HL-60 (cell line): Measurements from ENCODE around the gene PAMR1.

ENCODE experiments used
- DNase-seq, 2 experiments: peaks; one replicate each; pipeline ENCODE4 v3.0.0-alpha.2; 2010 to 2020; ENCODE audit warnings: low read depth in 1 of 2, low spot score in 1 of 2
- H3K27ac ChIP-seq: fragments of 250-450 bp; sonication (Bioruptor Pico); replicated peaks from 2 replicates; pipeline ENCODE4 v1.5.1; 2020; ENCODE audit warnings: mild to moderate bottlenecking, moderate library complexity
- H3K27me3 ChIP-seq: fragments of 250-450 bp; sonication (Bioruptor Pico); 2 replicates; pipeline ENCODE4 v1.5.1; 2021; ENCODE audit warnings: mild to moderate bottlenecking, moderate library complexity; ENCODE audit not compliant: insufficient read depth, poor library complexity, severe bottlenecking
- H3K4me3 ChIP-seq: replicated peaks from 2 replicates; pipeline ENCODE4 v1.5.1; 2011; ENCODE audit warnings: mild to moderate bottlenecking, control low read depth, low read length; ENCODE audit not compliant: insufficient read depth
- CTCF ChIP-seq: IDR thresholded peaks from one replicate; pipeline ENCODE4 v1.5.1; 2011; ENCODE audit warnings: low read length, control low read depth, inconsistent platforms; ENCODE audit not compliant: insufficient read depth
- GABPA ChIP-seq: IDR thresholded peaks from 2 replicates; pipeline ENCODE4 v1.6.1; 2012; ENCODE audit warnings: low read depth
- POLR2AphosphoS5 ChIP-seq: IDR thresholded peaks from 2 replicates; pipeline ENCODE4 v1.6.1; 2012; ENCODE audit warnings: low read depth
- REST ChIP-seq: IDR thresholded peaks from 2 replicates; pipeline ENCODE4 v1.6.1; 2012; ENCODE audit warnings: low read depth; ENCODE audit not compliant: insufficient replicate concordance
- SPI1 ChIP-seq: IDR thresholded peaks from 2 replicates; pipeline ENCODE4 v1.6.1; 2012; ENCODE audit warnings: low read depth, mild to moderate bottlenecking, borderline replicate concordance

PAMR1 gene

GRCh38 chr11:35486934-35487333, 38.5 kb downstream of the PAMR1 start:
- Histone ChIP-seq H3K27me3 (peaks cover 9% of the 10 kb centered on the region), H3K4me3 (no peak overlapping the region), H3K27ac (no peak overlapping the region)
- DNase-seq: no peak
- TF ChIP-seq SPI1: no peak
- TF ChIP-seq CTCF: no peak
- TF ChIP-seq POLR2AphosphoS5: no peak
- no peak for TF ChIP-seq GABPA
- TF ChIP-seq REST: no peak

- no peak for DNase-seq
- TF ChIP-seq CTCF (no peak), GABPA (no peak), REST (no peak), SPI1 (no peak), POLR2AphosphoS5 (no peak)
- no peak overlapping the region for H3K4me3 ChIP-seq
- no peak overlapping the region for H3K27ac ChIP-seq
- peaks cover 9% of the 10 kb centered on the region for H3K27me3 ChIP-seq
These were observed 39.0 kb downstream of the PAMR1 start for GRCh38 chr11:35486446-35486845.

GRCh38 chr11:35485656-35486322, 39.6 kb downstream of the PAMR1 start:
- DNase-seq: peak; percentile 49 to 65
- H3K27me3 ChIP-seq: peaks cover 8% of the 10 kb centered on the region
- no peak overlapping the region for H3K27ac ChIP-seq
- H3K4me3 ChIP-seq: no peak overlapping the region
- no peak for TF ChIP-seq SPI1
- no peak for TF ChIP-seq POLR2AphosphoS5
- peak; percentile 74 for TF ChIP-seq CTCF

GRCh38 chr11:35484435-35484834, 41.0 kb downstream of the PAMR1 start:
- H3K27me3 ChIP-seq: peaks cover 6% of the 10 kb centered on the region
- H3K27ac ChIP-seq: no peak overlapping the region
- TF ChIP-seq GABPA: no peak
- TF ChIP-seq REST: no peak
- TF ChIP-seq CTCF: no peak
- TF ChIP-seq SPI1: no peak
- no peak for TF ChIP-seq POLR2AphosphoS5
- no peak overlapping the region for H3K4me3 ChIP-seq
- DNase-seq: no peak
